ENCODE measurements around the gene ALOX12B.
A peak's percentile ranks its signal among the peaks of the same experiment; 100 is the strongest.
"Not testable (repeated sequence)": the region's sequence is repeated elsewhere in the genome, so short reads cannot be mapped to it uniquely, and the experiment has no call there.

The ALOX12B gene

DNA sequence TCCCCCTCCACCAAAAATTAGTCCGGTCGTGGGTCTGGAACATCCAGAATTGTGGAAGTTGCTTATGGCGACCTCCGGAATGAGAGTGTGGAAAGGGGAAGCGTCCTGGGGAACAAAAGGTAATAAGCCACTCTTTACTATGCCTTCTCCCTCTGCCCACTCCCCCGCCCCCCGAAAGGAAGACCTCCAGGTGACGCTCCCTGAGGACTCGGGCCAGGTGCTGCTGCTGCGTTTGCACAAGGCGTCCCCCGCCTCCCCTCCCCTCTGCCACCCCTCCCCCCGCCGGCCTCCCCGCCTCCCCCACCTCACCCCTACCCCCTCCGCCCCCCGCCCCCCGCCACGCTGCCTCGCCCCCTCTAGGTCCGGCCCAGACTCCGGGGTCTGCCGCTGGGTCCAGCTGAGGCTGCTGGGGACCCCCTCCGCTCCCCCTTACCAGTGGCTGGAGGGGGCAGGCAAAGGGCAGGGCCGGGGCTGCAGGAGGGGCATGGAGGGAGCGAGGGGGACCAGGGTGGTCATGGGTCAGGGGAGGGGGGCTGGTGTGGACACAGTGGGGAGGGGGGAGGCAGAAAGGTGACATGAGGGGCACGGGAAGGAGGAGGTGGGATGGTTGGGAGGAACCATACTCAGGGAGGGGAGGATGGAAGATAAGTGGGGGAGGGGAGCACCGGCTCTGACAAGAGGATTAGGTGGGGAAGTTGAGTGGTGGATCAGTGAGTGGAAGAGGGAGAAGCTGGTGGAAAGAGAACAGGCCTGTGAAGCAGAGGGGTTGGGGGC is 23.6 kb downstream of the ALOX12B start:
- DNase-seq, result no peak

- DNase-seq, result peak; percentile 75
Observed at GRCh38 chr17:8062807-8063483, 24.6 kb downstream of the ALOX12B start.

- no peak for DNase-seq
Observed at GRCh38 chr17:8062435-8062806, 25.1 kb downstream of the ALOX12B start.

GRCh38 chr17:8061851-8062250 is 25.7 kb downstream of the ALOX12B start:
- DNase-seq, result not testable (repeated sequence)

GRCh38 chr17:8060274-8060673 is 27.2 kb downstream of the ALOX12B start:
- peak; percentile 89 for DNase-seq

- no peak for DNase-seq
Observed at GRCh38 chr17:8059131-8059530, 28.4 kb downstream of the ALOX12B start.

GRCh38 chr17:8057691-8058114 is 29.8 kb downstream of the ALOX12B start:
- DNase-seq, result peak; percentile 89

- no peak for DNase-seq
Observed at GRCh38 chr17:8056976-8057625, 30.4 kb downstream of the ALOX12B start.

- DNase-seq, result no peak
Observed at GRCh38 chr17:8056232-8056975, 31.1 kb downstream of the ALOX12B start.

DNA sequence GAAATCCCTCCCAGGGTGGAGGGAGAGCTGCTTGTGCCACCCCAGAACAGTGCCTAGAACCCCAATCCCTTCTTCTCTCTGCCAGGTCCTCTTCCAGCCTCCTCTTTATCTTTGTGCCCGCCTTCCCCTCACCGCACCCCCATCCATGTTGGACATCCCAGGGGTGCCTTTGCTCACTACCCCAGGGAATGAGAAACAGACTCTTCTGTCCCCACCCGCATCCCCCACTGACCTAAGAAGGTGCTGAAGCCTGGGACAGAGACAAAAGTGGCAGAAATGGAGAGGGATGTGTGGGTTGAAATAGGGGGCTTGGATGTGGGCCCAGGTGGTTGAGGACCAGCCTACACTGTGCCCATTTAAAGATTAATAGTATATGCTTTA is 31.7 kb downstream of the ALOX12B start:
- DNase-seq, result no peak

GRCh38 chr17:8053600-8053999 is 33.9 kb downstream of the ALOX12B start:
- DNase-seq, result no peak

GRCh38 chr17:8052256-8053252 is 35.0 kb downstream of the ALOX12B start:
- DNase-seq, result no peak

GRCh38 chr17:8051831-8052230 is 35.7 kb downstream of the ALOX12B start:
- no peak for DNase-seq

- no peak for DNase-seq
Observed at GRCh38 chr17:8048736-8049135, 38.8 kb downstream of the ALOX12B start.

DNA sequence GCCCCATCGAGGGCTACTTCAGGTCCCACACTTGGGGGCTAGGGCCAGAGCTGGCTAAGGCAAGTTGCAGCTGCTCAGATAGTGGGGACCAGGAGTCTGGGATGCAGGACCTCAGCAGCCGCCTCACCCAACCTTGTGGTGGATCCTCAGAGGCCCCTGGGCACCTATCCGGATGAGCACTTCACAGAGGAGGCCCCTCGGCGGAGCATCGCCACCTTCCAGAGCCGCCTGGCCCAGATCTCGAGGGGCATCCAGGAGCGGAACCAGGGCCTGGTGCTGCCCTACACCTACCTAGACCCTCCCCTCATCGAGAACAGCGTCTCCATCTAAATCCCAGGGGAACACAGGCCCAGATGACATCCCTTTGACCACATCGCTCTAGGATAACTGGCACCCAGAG is 39.3 kb downstream of the ALOX12B start:
- no peak for DNase-seq

- no peak for DNase-seq
Observed at GRCh38 chr17:8047769-8048110, 39.8 kb downstream of the ALOX12B start.

GRCh38 chr17:8046929-8047768 is 40.4 kb downstream of the ALOX12B start:
- DNase-seq, result no peak

DNA sequence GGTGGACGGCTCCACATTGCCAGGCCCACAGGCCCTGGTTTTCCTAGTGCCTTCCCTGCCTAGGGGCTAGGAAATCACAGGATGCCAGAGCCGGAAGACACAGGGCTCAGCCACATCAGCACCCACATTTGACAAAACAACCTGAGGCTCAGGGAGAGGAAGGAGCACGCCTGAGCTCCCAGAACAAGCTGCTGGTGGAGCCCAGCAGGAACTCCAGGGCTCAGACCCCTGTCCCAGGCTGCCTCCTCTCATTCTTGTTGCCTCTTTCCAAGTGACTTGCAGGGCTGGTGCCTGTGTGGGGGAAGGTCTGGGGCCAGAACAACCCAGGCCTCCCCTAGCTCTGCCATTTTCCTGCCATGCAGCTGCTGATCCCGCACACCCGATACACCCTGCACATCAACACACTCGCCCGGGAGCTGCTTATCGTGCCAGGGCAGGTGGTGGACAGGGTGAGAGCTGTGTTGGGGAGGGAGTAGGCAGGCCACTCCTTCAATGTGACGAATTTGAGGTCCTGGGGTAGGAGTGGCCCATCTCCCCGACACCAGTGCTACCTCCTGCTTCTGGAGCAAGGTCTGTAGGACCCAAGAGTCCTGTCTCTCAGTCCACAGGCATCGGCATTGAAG is 41.1 kb downstream of the ALOX12B start:
- DNase-seq, result no peak

DNA sequence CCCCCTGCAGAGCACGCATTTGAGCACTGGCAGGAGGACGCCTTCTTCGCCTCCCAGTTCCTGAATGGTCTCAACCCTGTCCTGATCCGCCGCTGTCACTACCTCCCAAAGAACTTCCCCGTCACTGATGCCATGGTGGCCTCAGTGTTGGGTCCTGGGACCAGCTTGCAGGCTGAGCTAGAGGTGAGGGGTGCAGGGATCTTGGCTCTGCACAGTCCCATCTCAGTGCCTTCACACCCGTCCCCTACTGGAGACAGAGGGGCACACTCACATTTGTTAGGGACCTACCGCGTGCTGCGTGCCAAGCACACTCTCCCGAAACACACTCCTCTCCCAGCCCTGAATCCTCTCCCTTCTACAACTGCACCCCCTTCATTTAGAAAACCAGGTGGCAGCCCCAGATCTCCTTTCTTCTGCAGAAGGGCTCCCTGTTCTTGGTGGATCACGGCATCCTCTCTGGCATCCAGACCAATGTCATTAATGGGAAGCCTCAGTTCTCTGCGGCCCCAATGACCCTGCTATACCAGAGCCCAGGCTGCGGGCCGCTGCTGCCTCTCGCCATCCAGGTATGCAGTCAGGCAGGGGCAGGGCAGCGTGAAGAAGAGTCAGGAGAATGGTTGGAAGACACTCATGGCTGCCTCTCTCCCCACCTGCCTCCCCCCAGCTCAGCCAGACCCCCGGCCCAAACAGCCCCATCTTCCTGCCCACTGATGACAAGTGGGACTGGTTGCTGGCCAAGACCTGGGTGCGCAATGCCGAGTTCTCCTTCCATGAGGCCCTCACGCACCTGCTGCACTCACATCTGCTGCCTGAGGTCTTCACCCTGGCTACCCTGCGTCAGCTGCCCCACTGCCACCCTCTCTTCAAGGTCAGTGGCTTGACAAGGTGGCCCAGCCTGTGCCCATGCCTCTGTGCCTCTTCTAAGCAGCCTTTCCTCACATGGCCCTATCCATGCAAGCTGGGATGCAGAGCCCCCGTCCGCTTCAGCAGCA is 42.4 kb downstream of the ALOX12B start:
- no peak for DNase-seq
